H1 (cell line): Measurements from ENCODE around the gene SKP1.
"Not testable (repeated sequence)": the region's sequence is repeated elsewhere in the genome, so short reads cannot be mapped to it uniquely, and the experiment has no call there.

Experiments
- CBX8 ChIP-seq: fragments of 300-800, 300-1000 bp; sonication (generic); IDR thresholded peaks from 2 replicates; pipeline ENCODE4 v1.7.1; 2016; ENCODE audit warnings: low read depth, low read length, borderline replicate concordance
- CTCF ChIP-seq, 3 experiments: IDR thresholded peaks; 1 replicate in 2 of 3; 2 replicates in 1 of 3; pipeline versions ENCODE4 v1.5.1 to v1.6.1; 2011; ENCODE audit warnings: low read length in 3 of 3, mild to moderate bottlenecking in 3 of 3, inconsistent platforms in 2 of 3, low read depth in 1 of 3, moderate library complexity in 1 of 3; ENCODE audit not compliant: insufficient read depth in 1 of 3; ENCODE audit errors: control extremely low read depth in 1 of 3
- POLR2A ChIP-seq, 2 experiments: IDR thresholded peaks; 1 replicate in 1 of 2; 2 replicates in 1 of 2; pipeline ENCODE4 v1.6.1; 2011; ENCODE audit warnings: low read depth in 2 of 2, low read length in 2 of 2, mild to moderate bottlenecking in 2 of 2; ENCODE audit errors: control extremely low read depth in 1 of 2
- POLR2AphosphoS5 ChIP-seq: IDR thresholded peaks from 2 replicates; pipeline ENCODE4 v1.6.1; 2011; ENCODE audit warnings: low read depth, low read length
- RBBP5 ChIP-seq: IDR thresholded peaks from 2 replicates; pipeline ENCODE4 v1.7.1; 2012; ENCODE audit warnings: low read depth, mild to moderate bottlenecking, inconsistent platforms, low read length, moderate library complexity, borderline replicate concordance
- TBP ChIP-seq: IDR thresholded peaks from 2 replicates; pipeline ENCODE4 v1.6.1; 2011; ENCODE audit warnings: low read depth, low read length, improper control_type of control experiment

GRCh38 chr5:134221690-134222089 is 44.9 kb upstream of the SKP1 start:
- TF ChIP-seq POLR2A (IDR thresholded peaks at IDR 0.05; ENCODE audit: control extremely low read depth in 1 of 2, low read depth in 2 of 2, low read length in 2 of 2); TBP; POLR2AphosphoS5; CBX8; CTCF (IDR thresholded peaks at IDR 0.05; ENCODE audit: control extremely low read depth in 1 of 3, insufficient read depth in 1 of 3, low read depth in 1 of 3, low read length in 3 of 3); RBBP5: not testable (repeated sequence)
